ENCODE results near the gene MAN2C1.

GRCh38 chr15:75347222-75348033 lies 21.0 kb downstream of the MAN2C1 start:
- TF ChIP-seq CTCF (IDR thresholded peaks at IDR 0.05; ENCODE audit: low read depth, low read length) (no peak), EZH2phosphoT487 (IDR thresholded peaks at IDR 0.05; ENCODE audit: low read depth) (no peak)
